A549 treated with AZD9567 at 1 μM for 4 hours (cell line): ENCODE measurements around the gene ERICH6B. TPM values are rescaled to one million over a fixed set of nuclear protein-coding genes. Genes with fewer than 3 reads are reported as not detected.

Experiments
- total RNA-seq: library from RNA; stranded (reverse); fragments of 200-300 nt; extraction: Qiagen RNA extraction; gene quantifications from 5 replicates; pipeline ENCODE4 v1.2.3, GENCODE V29; 2022; ENCODE audit not compliant: insufficient read depth

The ERICH6B gene
- not detected in 5 replicates for total RNA-seq

DNA sequence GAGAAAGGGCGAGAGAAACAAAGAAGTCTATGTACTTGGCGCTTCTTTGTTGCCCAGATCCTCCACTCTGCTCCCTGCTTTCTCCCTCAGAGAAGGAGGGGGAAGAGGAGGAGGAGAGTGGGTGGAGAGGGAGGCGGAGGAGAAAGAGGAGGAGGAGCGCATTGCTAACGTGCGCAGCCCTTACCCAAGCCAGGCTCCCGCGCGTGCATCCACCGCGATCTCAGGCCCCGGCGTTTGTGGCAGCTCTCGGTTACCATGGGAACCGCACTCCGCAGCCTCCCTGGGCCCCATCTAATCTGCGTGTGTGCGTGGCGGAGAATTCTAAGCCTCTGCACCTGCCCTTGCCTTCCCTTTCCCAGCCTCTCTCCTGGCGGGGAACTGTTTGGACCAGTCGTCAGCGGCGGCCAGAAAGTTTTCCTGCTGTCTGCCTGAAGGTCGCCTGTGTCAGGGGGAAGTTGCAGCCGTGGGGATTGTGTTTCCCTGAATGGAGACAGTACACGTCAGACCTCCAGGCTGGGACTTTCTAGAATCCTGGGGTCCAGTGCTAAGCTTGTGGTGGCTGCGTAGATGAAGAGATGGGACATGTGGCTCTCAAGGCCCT is at the start of gene ERICH6B:
ERICH6B (minus strand) TSS at position 239 of the 601 bp plus-strand sequence. CDS start 18,734 bp downstream, outside the sequence.

Other genes starting within 250 kb of the ERICH6B start
- gene SLC25A30, start 197.4 kb downstream of the ERICH6B start, total RNA-seq: 8.3 to 16.8 TPM (median 9.8 TPM) in 5 replicates
- gene COG3, start 150.8 kb downstream of the ERICH6B start, total RNA-seq: 5.2 to 15.8 TPM (median 13.5 TPM) in 5 replicates
- gene CBY2, start 86.6 kb upstream of the ERICH6B start, total RNA-seq: not detected in 5 replicates
- gene SIAH3, start 236.0 kb upstream of the ERICH6B start, total RNA-seq: not detected in 5 replicates